Activated CD4-positive, alpha-beta T cell treated with anti-CD3 and anti-CD28 coated beads, Interleukin-2, amount 50 U/mL, for 24 hours (primary cell): ENCODE results near the gene PDGFB.

Experiments
- DNase-seq, 2 donors: peaks; one replicate each; pipeline ENCODE4 v3.0.0-alpha.2; 2020; ENCODE audit warnings: low read depth in 1 of 2, low spot score in 1 of 2

Gene PDGFB

DNA sequence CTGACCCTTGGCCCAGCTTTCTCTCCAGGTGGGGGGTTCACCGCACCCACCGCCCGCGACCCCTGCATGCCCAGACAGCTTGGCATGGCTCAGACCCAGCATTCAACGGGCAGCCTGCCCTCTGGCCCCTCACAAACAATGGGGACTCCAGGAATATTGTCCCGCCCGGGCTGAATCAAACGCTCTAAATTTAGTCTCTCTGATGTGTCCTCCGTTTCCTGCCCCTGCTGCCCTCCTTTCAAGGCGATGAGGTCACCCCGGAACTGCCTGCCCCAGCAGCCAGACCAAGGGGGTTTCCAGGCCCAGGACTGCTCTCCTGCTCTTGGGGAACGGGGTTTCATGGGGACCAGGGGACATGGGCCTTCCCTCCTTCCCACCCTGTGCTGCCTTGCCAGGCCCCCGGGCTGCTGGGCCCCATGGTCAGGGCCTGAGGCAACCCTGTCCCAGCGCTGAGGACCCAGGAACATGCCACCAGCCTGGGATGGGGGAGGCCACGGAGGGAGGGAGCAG is 10.1 kb upstream of the PDGFB start:
- DNase-seq: no peak

DNA sequence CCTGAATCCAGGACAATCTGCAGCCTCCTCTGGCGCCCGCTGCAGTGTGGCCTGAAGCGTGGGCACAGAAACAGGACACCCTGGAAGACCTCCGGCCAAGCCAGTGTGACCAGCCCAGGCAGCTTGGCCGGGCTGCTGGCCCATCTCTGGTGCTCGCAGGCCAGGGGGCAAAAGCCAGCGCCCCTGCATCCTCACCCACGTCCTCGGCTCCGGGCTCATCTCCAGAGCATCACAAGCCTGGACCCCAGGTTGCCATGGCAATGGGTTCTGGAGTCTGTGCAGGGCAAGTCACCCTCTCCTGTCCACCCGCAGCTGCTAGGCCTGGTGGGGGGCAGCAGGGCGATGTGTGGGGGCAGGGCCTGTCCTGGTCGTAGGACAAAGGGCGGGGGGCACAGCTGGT is 9.3 kb upstream of the PDGFB start:
- no peak for DNase-seq

DNA sequence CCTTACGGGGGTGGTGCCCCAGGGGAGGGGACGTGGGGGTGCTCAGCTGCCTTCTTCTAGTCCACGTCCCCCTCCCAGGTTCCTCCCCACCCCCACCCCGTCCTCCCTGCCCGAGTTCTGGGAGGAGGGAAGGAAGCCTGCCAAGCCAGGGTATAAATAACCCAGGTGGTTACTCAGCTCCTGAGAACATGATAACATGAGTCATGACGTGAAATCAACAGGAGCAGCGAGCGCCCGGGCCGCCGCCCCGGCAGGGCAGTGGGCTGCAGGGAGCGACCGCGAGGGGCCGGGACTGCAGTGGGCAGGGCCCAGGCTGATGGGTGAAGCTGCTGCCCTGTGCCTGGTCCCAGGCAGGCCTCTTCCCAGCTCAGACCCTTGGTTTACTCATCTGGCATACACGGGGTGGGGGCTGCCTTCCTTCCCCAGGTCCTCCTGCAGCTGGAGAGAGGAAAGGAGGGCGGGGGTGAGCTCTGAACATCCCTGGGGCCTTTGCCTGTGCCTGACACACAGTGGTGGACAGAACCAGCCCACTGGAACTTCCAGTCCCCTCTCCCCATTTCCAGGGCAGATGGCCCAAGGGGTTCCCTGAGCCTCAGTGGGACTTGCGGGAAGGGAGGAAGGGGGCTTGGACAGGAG is 8.8 kb upstream of the PDGFB start:
- DNase-seq: no peak

DNA sequence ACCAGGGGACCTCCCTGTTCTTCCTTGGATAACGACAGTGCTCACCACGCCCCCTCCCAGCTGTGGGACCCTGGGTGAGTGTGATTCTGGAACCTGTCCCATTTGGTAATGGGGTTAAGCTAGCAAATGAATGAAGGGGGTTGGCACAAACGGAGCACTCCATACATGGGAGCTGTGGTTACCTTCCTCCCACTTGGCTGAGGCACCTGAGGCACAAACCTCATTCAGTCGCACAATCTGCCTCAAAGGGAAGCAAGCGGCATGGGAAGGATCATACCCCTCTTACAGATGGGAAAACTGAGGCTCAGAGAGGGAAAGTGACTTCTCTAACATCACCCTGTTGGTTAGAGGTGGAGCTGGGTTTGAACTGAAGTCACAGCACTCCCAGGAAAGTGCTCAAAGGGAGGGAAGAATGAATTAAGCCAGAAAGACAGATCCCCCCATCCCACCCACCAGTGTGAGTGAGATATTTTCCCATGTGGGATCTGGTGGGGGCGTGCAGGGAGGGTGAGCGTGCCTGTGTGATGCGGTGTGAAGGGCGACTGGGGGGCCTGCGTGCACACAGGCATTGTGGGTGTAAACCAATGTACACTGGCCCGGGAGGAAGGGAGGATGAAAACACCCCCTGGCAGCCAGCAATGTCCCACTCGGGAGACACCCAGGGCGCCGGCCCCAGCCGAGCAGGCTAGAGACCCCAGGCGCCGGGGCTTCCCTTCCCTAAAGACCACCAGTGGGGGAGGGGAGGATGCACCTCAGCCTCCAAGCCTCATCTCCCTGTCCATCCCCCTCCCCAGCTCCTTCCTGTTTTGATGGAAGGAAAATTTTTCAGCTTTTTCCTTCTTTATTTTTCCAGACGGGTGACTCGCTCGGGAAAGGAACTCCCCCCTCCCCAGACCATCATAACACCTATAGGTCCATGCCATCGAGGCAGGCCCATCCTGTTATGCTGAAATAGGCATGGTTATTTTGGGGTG is 8.0 kb upstream of the PDGFB start:
- DNase-seq: no peak

DNA sequence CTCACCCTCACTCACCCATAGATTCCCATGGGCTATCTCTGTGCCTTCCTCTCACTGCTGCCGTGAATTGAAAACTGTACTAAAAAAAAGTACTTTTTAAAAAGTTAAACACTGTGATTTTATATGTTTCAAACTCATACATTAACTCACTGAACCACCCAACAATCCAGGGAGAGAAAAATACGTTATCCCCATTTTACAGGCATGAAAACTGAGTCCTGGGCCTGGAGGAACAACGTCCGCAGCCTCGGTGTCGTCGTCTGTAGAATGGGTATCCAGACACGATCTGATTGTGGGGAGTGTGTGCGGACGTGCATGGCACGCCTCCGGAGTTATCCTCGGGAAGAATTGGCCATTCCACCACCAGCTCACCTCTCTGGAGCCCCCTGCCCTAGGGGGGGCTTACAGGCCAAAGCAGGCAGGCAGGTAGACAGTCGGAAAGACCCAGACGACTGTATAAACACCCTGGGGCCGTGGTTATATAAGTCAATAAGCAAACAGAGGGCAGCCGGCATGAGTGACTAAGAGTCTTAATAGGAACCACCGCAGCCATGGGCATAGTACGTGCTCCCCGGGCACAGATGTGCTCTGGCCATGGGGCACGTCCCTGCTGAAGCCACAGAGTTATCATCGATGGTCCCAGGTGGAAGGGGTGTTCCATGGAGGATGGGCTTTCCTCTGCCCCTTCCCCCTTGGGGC is 7.1 kb upstream of the PDGFB start:
- no peak for DNase-seq

DNA sequence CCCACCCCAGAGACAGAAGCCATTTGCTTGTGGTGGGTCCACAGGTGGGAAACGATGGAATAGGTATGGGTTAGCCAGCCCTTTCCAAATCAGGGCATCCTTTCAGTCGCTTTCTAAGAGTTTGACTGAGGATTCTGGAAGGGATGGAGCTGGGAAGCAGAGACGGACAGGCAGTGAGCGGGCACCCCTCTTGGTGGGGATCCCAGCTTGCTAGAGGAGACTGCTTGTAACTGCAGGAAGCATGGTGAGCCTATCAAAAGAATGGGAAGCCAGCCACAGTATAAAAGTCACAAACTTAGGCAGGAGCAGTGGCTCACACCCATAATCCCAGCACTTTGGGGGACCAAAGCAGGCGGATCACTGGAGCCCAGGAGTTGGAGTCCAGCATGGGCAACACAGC is 6.1 kb upstream of the PDGFB start:
- no peak for DNase-seq

DNA sequence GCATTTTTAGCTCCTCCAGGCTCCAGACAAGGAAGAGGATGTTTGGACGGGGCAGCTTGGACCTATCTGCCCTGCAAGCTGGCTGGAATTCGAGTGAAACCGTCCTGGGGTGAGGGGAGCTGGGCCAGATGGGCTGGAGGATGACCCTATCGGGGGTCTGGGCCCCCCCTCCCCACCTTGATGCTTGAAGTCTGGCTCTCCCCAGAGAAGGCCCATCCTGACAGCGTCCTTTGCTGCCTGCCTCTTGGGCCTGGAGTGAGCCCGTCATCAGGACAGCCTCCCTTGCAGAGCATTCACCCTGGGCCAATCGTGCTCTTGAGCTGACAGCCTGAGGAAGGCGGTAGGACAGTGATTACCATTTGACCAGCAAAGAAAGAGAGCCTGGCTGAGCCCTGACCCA is 5.3 kb upstream of the PDGFB start:
- no peak for DNase-seq

DNA sequence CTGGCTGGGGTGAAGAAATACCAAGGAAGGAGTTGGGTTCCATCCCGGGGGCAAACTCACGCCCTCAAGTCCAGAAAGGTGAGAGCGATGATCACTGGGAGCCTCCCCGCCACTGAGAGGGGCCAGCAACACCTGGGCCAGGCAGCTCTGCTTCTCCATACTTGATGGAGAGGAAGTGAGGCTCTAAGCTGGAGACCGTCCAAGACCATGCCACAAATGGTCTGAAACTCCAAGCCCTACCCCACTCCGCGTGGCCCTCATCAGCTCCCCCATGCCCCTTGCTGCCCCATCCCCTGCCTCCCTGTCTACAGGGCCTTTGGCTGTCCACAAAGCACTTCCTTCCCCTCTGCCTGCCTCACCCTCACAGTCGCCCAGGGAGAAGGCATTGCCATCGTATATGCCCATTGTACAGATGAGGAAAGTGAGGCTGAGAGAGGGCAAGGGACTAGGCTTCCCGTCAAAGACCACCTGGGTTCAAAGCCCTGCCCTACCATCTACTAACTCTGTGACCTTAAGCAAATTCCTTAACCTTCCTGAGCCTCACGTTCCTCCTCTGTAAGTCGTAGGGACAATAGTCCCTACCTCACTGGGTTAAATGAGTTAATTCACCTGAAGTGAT is 4.4 kb upstream of the PDGFB start:
- DNase-seq: no peak

DNA sequence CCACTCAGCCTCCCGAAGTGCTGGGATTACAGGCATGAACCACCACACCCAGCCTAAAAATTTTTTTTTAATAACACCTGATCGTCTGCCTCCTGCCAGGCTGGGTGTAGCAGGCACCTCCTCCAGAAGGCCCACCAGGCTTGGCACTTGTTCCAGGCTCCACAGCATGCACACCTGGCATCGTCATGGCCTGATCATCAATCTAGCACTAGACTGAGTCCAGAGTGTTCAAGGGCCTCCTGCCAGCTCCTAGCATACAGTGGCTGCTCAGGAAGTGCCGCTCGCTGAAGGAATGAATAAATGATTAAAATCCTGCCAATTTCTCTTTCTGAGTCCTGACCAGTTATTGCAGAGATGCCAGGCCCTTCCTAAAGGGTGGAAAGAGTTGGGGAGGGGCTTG is 3.5 kb upstream of the PDGFB start:
- no peak for DNase-seq

DNA sequence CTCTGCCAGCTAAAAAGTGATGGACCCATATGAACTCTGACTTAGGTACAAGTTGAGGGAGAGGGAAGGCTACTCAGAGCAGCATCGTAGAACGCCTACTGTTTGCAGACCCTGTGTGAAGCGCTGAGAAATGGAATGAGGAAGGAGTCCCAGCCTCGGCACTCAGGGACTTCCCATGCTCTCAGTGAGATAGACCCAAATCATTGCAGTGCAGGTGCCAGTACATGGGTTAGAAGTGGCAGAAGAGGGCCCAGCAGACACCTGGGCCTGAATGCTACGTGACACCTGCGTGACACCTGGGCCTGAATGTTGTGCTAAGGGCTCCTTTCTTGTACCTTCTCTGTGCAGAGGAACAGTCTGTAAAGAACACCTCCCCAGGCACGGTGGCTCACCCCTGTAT is 2.6 kb upstream of the PDGFB start:
- no peak for DNase-seq

DNA sequence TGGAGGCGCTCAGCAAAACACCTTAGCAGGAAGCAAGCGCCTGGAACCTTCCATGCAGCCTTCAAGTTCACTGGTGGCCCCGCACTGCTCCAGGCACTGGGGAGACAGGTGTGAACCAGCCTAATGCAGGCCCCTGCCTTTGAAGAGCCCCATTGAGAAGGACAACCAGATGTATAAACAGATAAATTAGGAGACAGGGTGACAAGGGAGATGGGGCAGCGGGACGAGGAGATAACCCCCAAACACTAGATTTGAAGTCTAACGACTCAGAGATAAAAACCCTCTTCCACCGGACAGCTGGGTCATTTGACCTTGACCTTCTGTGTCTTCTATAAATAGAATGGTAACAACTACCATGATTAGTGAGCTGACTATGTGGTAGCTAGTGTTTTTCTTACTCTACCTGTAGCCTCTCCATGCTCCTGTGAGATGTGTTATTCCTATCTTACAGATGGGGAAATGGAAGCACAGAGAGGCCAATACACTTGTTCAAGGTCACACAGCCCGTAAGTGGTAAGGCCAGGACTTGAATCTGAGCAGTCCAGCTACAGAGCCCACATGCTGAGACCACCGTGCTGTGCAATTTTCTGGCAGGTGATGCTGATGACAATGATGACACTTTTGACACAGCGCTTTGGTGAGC is 2.0 kb upstream of the PDGFB start:
- DNase-seq: no peak

DNA sequence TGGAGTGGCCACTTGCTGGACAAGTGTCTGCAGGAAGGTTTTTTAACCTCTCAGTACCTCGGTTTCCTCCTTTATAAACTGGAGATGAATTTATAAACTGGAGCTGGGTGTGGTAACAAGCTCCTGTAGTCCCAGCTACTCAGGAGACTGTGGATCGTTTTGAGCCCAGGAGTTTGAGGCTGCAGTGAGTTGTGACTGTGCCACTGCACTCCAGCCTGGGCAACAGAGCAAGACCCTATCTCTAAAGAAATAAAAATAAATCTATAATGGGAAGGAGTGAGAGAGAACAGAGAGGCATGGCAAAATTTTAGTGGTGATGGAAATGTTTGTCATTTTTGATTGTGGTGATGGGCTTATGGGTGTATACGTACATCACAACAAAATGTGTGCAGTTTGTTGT is 1.4 kb upstream of the PDGFB start:
- DNase-seq: no peak

DNA sequence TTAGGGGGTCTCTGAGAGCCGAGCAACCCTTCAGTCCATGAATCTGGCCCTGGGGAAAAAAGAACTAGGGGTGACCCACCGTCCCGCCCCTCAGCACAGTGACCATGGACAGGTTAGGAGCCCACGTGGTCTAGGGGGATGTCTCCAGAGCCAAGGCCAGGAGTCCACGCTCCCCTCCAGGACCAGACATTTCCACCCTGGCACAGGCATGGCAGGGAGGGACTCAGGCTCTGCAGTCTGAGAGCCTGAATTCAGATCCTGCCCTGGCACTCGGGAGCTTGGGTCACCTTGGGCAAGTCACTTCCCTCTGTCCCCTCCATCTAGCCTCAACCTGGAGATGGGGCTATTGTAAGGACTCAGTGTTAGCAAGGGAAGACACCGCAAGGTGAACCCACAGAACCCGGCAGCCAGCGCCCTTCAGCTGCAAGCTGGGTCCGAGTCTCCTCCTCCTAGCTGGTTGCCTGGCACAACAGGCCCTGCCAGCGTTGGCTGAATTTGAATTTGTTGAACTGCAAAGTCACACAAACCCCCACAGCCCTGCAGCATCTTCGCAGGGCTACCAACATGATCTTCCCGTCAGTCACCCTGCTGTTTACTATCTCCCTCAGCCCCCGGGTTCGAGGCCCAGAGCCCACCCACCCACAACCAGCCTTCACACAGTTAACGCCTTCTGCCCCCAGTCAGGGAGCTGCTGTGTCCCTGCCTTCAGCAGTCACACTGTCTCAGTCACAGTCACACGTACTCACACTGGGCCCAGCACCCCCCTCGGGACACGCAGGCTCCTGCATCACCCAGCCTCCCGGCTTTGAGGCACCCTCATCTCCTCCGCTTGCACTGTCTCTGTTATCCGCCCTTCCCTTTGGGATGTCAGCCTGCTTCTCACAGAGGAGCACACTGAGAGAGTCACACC is 603 bp upstream of the PDGFB start:
- no peak for DNase-seq

DNA sequence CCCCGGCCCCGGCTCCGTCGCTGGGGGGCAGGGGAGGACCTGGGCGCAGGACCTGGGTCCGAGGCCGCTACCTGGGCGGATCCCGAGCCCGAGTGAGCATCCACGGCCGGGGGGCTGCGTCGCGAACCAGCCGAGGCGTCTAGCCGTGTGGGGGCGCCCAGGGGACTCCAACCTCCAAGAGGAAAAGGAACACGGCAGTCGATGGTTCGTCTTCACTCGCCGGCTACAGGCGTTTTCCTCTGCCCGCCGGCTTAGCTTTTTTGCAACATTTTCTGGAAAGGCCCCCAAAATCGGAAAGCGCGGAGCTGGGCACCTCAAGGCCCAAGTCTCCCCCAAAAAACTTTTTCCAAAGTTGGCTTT is 666 bp downstream of the PDGFB start:
- no peak for DNase-seq

DNA sequence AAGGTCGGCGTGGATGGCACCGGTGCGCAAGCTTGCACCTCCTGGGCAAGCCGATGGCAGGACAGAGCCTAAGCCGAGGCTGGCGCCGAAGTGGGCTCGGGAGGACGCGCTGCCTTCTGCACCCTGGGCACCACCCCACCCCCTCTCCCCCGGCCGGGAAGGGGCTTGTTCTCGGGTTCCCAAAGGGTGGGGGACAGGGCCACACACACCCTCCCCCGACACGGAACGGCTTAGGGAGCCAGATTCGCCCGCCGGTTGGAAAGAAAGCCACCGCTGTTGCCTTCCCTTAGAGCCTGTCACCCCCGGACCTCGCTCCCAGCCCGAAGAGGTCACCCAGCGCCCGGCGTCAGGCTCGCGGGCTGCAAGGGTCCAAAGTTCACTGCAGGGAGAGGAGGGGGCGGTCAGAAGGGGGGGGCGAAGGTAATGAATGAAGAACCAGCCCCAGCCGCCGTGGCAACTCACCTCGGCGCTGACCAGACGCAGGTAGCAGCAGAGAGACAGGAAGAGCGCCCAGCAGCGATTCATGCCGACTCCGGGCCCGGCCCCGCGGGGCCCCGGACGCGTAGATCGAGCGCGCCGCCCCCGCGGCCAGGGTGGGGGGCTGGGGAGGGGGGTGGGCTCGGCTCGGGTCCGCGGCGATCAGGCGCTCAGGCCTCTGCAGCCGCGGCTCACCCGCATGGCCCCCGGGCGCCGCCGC is 1.2 kb downstream of the PDGFB start:
- DNase-seq: no peak

DNA sequence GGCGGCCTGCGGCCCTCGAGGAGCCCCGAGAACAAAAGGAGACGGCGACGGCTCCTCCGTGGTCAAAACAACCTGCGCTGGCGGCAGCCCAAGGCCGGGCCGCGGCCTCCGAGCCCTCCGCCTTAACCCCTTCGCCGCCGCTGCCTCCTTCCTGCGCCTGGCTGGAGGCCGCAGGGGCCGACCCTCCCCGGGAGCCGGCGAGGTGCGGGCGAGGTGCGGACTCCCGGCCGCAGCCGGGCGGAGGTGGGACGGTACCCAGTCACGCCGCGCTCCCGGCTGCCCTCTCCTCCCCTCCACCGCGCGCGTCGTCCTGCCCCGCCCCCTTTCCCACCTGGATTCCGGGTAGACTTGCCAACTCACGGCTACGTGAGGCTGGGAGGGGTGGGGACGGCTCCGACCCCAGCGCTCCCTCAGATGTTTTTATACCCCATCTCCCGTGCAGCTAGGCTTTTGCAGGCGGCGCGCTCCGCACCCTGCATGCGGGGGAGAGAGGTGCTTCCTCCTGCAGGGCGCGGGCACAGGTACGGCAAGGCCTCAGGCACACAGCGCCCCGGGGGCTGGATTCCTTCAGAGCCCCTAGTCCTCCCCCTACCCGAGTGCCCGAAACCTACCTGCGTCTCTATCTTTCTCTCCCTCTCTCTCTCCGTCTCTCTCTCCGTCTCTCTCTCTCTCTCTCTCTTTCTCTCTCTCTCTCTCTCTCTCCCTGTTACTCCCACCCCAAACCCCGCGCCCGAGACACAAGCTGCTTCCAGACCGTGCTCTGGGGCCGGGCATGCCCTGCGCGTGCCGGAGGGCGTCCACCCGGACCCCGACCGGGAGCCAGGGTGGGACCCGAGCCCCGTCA is 2.0 kb downstream of the PDGFB start:
- DNase-seq: no peak

DNA sequence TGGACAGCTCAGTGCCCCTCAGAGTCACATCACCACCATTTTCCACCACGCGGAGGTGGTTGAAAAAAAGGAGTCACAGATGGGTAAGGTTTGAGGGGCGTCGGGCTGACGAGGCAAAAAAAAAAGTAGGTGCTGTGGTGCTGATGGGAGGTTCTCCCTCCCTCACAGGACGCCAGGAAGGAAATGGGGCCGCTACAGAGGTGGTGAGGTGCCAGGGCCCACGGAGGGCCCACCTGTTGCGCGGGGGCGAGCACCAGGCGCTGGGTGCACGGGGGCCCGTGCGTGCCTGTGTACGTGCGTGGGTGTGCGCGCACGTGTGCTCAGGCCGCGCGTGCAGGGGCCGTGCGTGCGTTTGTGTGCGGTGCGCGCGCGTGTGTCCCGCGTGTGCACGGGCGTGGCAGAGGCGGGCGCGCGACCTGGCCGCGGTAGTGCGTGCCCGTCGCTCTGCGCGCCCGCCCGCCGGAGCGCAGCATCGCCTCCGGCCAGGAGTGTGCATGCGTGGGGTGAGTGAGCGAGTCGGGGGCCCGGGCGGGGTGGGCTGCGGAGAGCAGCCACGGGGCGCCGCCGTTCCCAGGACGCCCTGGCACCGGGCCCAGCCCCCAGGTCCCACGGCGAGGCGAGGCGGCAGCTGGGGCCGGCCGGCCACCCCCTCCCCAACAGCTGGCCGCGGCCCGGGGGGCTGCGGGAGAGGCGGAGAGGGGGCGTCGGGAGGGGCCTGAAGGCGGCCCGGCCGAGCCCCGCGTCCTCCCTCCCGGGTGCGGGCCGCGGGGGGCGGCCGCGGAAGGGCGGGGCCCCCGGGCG is 2.8 kb downstream of the PDGFB start:
- DNase-seq: no peak
